ENCODE results near the gene RNF169. TPM values are rescaled to one million over a fixed set of nuclear protein-coding genes. Genes with fewer than 3 reads are reported as not detected.

The RNF169 gene, protein sequence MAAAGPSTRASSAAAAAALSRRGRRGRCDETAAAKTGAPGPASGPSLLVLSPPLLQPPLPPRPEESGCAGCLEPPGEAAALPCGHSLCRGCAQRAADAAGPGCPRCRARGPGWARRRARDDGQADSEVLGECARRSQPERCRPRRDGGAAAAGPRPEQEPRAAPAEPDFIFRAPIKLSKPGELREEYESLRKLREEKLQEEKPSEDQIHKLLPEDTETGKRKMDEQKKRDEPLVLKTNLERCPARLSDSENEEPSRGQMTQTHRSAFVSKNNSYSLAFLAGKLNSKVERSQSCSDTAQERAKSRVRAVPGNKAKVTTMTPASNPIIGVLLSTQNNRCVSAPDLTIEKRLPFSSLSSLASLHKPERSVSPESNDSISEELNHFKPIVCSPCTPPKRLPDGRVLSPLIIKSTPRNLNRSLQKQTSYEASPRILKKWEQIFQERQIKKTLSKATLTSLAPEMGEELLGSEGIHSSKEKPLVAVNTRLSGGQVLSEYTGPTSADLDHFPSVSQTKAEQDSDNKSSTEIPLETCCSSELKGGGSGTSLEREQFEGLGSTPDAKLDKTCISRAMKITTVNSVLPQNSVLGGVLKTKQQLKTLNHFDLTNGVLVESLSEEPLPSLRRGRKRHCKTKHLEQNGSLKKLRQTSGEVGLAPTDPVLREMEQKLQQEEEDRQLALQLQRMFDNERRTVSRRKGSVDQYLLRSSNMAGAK
- 10 to 100 TPM; 12.5 to 22.0 (median 14.0) TPM for total RNA-seq
- long read RNA-seq, donor 1, partial matches to known transcripts: 1 of 2 reads
- long read RNA-seq, donor 1, other reads (novel, unspliced or antisense): 1 of 2 reads
- long read RNA-seq, donor 2: 0 reads

DNA sequence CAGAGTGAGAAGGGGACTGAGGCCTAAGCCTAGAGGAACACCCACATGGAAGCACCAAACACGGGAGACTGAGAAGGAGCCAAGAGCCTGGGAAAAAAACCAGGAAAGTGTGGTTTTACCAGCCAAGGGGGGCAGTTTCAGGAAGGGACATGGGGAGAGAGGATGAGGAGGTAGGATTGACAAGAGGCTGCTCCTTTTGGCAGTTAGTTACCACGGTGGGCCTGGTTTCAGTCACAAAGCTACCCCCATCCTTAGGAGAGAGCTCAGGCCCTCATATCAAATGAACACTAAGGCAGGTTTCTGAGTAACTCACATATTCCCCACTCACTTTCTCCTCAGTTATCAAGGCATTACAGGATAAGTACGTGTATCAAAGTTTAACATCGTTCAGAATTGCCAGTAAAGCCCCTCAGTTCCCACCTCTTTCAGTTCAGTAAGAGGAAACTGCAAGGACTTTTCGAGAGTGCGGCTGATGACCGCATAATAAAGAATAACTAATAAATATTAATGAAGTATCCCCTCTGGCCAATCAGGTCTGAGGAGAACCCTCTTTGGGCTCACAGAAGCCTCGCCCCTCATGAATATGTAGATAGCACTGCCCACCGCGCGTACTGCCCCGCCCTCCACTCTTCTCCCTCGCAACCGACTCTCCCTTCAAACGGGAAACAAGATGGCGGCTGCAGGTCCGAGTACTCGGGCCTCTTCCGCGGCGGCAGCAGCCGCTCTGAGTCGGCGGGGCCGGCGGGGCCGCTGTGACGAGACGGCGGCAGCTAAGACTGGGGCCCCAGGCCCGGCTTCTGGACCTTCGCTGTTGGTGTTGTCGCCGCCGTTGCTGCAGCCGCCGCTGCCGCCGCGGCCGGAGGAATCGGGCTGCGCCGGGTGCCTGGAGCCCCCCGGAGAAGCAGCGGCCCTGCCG lies at the start of gene RNF169:
Gene RNF169, plus strand, starts transcription at position 639 of the 916 bp plus-strand sequence. Its CDS starts 32 bp downstream, at position 671.
- peaks cover 14% of the 10 kb centered on the region for H3K4me1 ChIP-seq (ENCODE audit: low read depth)
- ATAC-seq (peak; percentile 98), DNase-seq (peak; percentile 91 to 96 (median 95))
- H3K9me3 ChIP-seq: no peaks in the 10 kb centered on the region
- TF ChIP-seq, protein P1, sequence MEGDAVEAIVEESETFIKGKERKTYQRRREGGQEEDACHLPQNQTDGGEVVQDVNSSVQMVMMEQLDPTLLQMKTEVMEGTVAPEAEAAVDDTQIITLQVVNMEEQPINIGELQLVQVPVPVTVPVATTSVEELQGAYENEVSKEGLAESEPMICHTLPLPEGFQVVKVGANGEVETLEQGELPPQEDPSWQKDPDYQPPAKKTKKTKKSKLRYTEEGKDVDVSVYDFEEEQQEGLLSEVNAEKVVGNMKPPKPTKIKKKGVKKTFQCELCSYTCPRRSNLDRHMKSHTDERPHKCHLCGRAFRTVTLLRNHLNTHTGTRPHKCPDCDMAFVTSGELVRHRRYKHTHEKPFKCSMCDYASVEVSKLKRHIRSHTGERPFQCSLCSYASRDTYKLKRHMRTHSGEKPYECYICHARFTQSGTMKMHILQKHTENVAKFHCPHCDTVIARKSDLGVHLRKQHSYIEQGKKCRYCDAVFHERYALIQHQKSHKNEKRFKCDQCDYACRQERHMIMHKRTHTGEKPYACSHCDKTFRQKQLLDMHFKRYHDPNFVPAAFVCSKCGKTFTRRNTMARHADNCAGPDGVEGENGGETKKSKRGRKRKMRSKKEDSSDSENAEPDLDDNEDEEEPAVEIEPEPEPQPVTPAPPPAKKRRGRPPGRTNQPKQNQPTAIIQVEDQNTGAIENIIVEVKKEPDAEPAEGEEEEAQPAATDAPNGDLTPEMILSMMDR (IDR thresholded peaks at IDR 0.05): no peak
- H3K36me3 ChIP-seq (ENCODE audit: low read depth): no peaks in the 10 kb centered on the region
- peak within 1 kb of the TSS; percentile 62 for H3K4me3 ChIP-seq
- intact Hi-C loops (cut with DNase I, micrococcal nuclease): no loop called here

DNA sequence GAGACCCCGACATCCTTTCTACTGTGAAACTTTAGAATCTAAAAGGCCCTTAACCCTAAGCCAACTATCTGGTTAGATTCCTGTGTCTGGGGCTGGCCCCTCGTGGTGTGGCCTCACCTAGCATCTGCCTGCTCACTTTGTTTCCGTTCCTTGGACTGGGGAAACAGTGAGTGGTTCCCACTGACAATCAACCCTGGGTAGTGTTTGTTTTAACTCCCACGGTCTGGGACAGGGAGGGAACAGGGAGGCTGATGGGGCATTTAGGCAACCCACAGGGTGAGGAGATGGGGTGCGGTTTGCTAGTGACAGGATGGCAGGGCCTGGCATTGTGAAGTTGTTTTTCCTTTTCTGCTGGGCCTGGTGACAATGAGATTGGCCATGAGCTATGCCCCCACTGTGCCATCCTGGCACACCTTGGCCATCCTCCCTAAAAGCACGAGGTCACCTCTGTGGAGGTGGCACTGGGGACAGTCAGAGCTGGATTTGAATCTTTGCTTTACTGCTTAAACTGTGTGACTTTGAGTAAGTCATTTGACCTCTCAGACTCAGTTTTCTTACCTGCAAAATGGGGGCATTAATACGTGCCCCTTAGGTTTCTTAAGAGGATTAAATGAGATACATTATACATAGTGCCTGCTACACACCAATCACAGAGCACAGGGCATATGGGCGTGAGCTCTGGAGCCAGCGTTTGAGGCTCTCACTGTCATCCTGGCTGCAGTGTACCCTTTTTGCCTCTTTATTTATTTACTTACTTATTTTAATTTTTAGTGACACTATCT lies 48.8 kb upstream of the RNF169 start:
- DNase-seq (no peak), ATAC-seq (no peak)
- Histone ChIP-seq H3K9me3 (no peaks in the 10 kb centered on the region), H3K36me3 (ENCODE audit: low read depth) (no peaks in the 10 kb centered on the region), H3K4me3 (no peak overlapping the region), H3K4me1 (ENCODE audit: low read depth) (no peaks in the 10 kb centered on the region)
- TF ChIP-seq, protein P1 (IDR thresholded peaks at IDR 0.05): no peak
- intact Hi-C loops (cut with DNase I, micrococcal nuclease): no loop called here

DNA sequence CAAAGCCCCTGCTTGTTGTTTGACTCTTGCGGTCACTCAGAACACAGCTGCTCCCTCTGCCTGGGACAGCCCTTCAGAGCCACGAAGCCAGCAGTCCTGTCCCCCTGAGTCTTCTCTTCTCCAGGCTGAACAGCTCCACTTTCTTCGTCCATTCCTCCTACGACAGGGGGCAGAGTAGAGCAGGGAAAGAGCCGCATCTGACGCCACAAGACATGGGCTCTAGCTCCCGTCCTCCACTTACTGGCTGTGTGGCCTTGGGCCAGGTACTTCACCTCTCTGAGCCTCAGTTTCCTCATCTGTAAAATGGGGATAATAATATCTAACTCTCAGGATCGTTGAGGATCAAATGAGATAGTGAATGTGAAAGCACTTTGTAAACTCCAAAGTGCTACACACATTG lies 47.3 kb upstream of the RNF169 start:
- ATAC-seq (no peak), DNase-seq (no peak)
- Histone ChIP-seq H3K4me3 (no peak overlapping the region), H3K36me3 (ENCODE audit: low read depth) (no peaks in the 10 kb centered on the region), H3K9me3 (no peaks in the 10 kb centered on the region), H3K4me1 (ENCODE audit: low read depth) (no peaks in the 10 kb centered on the region)
- TF ChIP-seq, protein P1 (IDR thresholded peaks at IDR 0.05): no peak
- intact Hi-C loops (cut with DNase I, micrococcal nuclease): no loop called here

DNA sequence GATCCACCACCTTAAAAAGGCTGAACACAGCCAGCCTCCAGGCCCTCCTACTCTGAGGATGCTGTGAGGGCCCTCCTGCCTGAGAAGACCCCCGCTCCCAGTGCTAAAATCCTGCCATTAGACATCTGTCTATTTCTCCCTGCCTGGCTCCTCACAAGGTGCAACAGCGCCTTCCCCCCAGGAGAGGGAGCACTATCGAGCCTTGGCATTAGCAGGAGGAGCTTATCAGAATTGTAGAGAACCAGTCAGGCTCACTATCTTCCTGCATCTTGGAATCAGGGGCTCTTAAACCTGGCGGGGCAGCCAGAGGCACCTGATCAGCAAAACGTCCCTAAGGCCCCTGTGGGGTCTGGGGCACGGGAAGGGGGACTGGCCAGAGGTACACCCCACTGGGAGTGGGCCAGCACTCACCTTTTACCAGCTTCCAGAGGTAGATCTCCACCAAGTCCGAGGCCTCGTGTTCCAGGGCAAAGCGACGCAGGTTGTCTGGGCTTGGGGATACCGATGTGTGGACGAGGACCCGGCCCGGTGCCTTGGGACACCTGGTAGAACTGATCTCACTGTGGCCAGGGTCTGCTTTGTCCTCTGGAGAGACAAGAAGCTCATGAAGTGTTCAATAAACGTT lies 46.2 kb upstream of the RNF169 start:
- no peaks in the 10 kb centered on the region for H3K9me3 ChIP-seq
- H3K4me3 ChIP-seq: no peak overlapping the region
- no peaks in the 10 kb centered on the region for H3K36me3 ChIP-seq (ENCODE audit: low read depth)
- peak; percentile 89 for ATAC-seq
- peak in 2 of 3 donors; percentile 64 to 73 for DNase-seq
- no peaks in the 10 kb centered on the region for H3K4me1 ChIP-seq (ENCODE audit: low read depth)
- TF ChIP-seq, protein P1 (IDR thresholded peaks at IDR 0.05): peak; percentile 87
- intact Hi-C loops (cut with DNase I, micrococcal nuclease): no loop called here

Measured in mucosa of descending colon (tissue), 3 donors.